SK-N-MC (cell line): Measurements from ENCODE around the gene PMPCA.
A peak's percentile ranks its signal among the peaks of the same experiment; 100 is the strongest.

ENCODE experiments used
- DNase-seq: peaks from one replicate; pipeline ENCODE4 v3.0.0-alpha.2; 2011; ENCODE audit warnings: low read depth, low spot score
- H3K27ac ChIP-seq: fragments of 200-600 bp; sonication (generic); 2 replicates; pipeline ENCODE4 v1.5.1; 2016; ENCODE audit warnings: mixed run types
- H3K36me3 ChIP-seq: fragments of 200-600 bp; sonication (generic); 2 replicates; pipeline ENCODE4 v1.6.1; 2017; ENCODE audit warnings: antibody characterized with exemption, low read length, mixed read lengths; ENCODE audit not compliant: insufficient read depth
- H3K4me3 ChIP-seq: fragments of 200-600 bp; sonication (generic); 2 replicates; pipeline ENCODE4 v1.5.1; 2016
- H3K9ac ChIP-seq: fragments of 200-600 bp; sonication (generic); 2 replicates; pipeline ENCODE4 v1.8.0; 2017; ENCODE audit warnings: mixed run types, mixed read lengths; ENCODE audit not compliant: insufficient read length
- H3K9me3 ChIP-seq: fragments of 200-600 bp; sonication (generic); 2 replicates; pipeline ENCODE4 v1.6.1; 2017; ENCODE audit warnings: low read depth, mild to moderate bottlenecking, antibody characterized with exemption, low read length, moderate library complexity, mixed read lengths
- EZH2 ChIP-seq: fragments of 200-600 bp; sonication (generic); IDR thresholded peaks from one replicate; pipeline ENCODE4 v1.6.1; 2017; ENCODE audit warnings: antibody characterized with exemption
- FOXP2 ChIP-seq: optimal IDR thresholded peaks from 2 replicates; pipeline ENCODE3; 2011; ENCODE audit warnings: mild to moderate bottlenecking, moderate library complexity; ENCODE audit not compliant: insufficient read depth; ENCODE audit errors: extremely low read length, control extremely low read depth
- POLR2AphosphoS5 ChIP-seq: IDR thresholded peaks from 2 replicates; pipeline ENCODE4 v1.6.1; 2012; ENCODE audit warnings: mild to moderate bottlenecking, low read depth, low read length, borderline replicate concordance

Gene PMPCA

DNA sequence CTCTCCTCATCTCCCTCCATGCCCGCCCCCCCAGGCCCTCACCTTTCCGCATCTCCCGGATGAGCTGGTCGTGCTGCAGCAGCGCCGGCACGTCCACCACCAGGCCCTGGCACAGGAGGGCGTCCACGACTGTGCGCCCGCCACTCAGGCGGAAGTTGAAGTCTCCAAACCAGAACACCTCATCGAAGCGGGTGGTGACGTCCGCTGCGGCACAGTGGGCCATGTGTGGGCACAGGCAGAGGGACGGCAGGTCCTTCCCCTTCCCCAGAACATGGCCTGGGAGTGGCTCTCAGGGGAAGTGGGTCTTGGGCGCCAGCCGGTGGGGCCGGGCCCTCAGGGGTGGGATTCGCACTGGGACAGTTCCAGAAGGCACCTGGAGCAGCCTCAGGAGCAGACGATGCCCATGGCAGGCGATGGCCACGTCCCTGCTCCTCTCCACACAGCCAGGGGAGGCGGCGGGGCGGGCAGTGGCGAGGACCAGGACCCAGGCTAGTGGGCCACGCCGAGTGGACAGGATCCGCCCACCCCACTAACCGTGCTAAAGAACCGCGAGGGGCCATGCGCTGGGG lies 21.4 kb downstream of the PMPCA start:
- H3K9me3 ChIP-seq, result no peaks in the 10 kb centered on the region
- no peak overlapping the region for H3K9ac ChIP-seq
- DNase-seq, result no peak
- H3K4me3 ChIP-seq, result no peak overlapping the region
- H3K36me3 ChIP-seq, result no peaks in the 10 kb centered on the region; the same call in 1 of the 2 replicates
- TF ChIP-seq POLR2AphosphoS5 (no peak), FOXP2 (no peak), EZH2 (no peak)
- H3K27ac ChIP-seq, result no peak overlapping the region

DNA sequence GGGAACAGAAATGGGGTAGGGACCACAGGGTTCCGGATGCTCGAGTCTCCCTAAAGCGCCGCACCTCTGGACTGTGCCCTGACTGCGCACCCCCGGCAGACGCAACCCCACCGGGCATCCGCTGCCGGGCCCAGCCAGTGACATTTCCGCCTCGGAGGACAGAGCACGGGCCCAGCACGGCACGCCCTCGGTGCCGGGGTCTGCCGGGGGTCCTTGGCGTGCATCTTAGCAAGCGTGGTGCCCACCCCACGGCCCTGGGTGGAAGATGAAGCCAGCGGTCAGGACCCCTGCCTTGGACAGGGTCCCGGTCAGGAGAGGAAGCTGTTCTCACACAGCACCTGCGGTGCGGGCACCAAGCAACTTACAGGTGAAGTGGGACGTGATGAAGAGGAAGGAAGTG lies 22.1 kb downstream of the PMPCA start:
- H3K36me3 ChIP-seq, result no peaks in the 10 kb centered on the region; the same call in 1 of the 2 replicates
- TF ChIP-seq FOXP2 (no peak), POLR2AphosphoS5 (no peak), EZH2 (no peak)
- no peak overlapping the region for H3K9ac ChIP-seq
- H3K4me3 ChIP-seq, result no peak overlapping the region
- no peak overlapping the region for H3K27ac ChIP-seq
- H3K9me3 ChIP-seq, result no peaks in the 10 kb centered on the region
- no peak for DNase-seq

DNA sequence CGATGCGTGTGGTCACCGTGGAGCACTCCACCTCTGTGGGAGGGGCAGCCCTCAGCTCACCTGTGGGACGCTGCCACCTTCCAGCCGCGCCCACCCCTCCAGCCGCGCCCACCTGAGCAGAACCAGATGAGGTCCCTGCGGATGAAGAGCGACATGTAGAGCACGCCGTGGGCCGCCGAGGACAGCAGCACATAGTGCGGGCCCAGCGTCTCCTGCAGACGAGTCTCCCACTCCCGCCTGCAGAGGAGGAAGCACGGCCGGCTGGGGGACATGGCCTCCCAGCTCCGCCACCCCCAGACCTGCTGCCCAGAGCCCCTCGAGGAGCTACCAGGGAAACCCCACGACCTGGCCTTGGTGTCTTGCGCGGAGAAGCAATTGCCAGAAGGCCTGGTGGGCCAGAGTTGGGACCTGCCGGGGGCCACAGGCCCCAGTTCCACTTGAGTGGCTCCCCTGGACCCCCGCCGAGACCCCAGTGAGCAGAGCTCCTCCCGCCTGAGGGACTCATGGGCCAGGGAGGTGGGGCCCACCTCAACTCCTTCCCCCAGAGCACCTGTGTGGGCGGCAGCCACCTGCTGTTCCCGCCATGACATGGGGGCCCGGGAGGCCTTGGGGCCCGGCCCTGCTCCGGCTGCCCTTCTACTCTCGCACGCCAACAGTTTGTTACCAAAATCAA lies 22.7 kb downstream of the PMPCA start:
- H3K36me3 ChIP-seq, result no peaks in the 10 kb centered on the region; the same call in 1 of the 2 replicates
- no peak overlapping the region for H3K9ac ChIP-seq
- H3K9me3 ChIP-seq, result no peaks in the 10 kb centered on the region
- H3K27ac ChIP-seq, result no peak overlapping the region
- TF ChIP-seq FOXP2, result no peak
- TF ChIP-seq EZH2, result no peak
- no peak for TF ChIP-seq POLR2AphosphoS5
- DNase-seq, result no peak
- no peak overlapping the region for H3K4me3 ChIP-seq

DNA sequence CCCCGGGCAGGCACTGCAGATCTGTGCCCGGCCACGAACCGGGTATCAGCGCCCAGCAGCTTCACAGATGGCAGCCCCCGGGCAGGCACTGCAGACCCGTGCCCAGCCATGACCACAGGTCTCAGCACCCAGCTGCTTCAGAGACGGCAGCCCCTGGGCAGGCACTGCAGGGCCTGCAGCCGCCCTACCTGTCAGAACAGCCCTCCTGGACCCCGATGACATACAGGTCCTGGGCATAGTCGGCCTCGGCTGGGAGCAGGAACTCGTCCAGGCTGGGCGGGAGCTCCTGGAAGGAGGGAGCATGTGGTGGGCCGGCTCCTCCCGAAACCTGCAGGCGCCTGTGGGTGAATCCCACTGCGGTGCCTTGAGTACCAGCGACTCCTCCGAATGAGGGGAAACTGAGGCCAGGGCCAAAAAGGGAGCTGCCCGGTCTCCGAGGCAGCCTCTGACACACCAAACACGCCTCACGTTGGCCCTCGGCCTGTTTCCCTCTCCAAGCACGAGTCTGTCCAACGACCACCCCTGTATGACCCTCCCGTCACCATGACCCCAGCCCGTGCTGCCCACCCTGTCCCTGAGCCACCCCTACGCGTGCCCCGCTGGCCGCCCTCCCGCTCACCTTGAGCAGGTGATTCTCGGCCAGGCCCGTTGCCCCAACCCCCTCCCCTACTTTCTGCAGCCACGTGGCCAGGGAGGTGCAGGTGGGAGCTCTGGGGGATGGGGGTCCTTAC lies 23.6 kb downstream of the PMPCA start:
- Histone ChIP-seq H3K4me3 (no peak overlapping the region), H3K9me3 (no peaks in the 10 kb centered on the region), H3K36me3 (no peaks in the 10 kb centered on the region; the same call in 1 of the 2 replicates), H3K9ac (no peak overlapping the region), H3K27ac (no peak overlapping the region)
- no peak for DNase-seq
- TF ChIP-seq POLR2AphosphoS5, result no peak
- TF ChIP-seq EZH2, result no peak
- TF ChIP-seq FOXP2, result no peak

DNA sequence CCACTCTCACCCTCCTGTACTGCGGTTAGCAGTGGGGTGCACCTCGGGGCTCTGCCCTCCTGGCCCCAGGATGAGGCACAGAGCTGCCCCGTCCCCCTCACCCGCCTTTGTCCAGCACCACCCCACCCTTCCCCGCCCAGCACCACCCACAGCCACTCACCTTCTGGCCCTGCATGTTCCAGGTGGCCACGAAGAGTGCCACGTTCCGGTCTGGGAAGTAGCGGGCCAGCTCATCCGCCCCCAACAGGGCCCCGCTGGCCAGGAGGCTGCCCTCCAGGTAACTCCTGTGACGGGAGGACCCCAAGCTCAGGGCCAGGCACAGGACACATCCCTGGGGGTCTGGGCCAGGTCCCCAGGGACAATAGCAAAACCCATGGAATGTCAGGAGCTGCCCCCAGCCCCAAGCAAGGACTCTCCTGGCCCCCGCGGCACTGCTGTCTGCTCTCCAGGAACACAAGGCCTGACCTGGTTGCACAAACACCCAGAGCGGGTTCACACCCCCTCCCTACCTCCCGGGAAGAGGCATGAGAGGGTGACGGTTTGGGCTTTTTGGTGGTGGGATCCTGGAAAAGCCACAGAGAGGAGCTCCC lies 24.2 kb downstream of the PMPCA start:
- TF ChIP-seq FOXP2, result no peak
- TF ChIP-seq EZH2, result no peak
- TF ChIP-seq POLR2AphosphoS5, result no peak
- Histone ChIP-seq H3K9me3 (no peaks in the 10 kb centered on the region), H3K4me3 (no peak overlapping the region), H3K9ac (no peak overlapping the region), H3K36me3 (no peaks in the 10 kb centered on the region), H3K27ac (no peak overlapping the region)
- no peak for DNase-seq

DNA sequence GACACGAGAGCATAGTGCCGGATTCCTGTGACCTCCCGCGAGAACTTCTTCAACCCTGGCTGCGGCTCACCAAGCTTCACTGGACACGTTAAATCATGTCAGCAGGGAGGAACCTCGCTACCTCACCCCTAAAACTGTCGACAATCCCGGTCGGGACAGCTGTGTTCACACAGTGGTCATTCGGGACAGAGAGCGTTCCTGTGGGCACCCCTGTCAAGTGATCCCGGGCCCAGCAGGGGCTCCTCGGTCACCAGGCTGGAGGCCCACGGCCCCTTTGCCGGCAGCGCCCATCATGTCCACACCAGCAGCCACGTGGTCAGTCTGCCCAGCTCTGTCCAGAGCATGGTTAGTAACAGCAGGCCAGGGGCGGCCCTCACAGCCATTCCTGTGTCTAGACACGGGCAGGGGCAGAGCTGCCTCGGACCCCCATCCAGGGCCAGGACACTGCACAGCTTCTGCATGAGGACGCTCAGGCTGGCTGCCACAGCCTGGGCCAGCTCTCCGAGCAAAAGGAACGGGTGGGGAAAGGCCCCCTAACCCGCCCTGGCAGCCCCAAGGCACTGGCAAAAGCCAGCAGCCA lies 25.7 kb downstream of the PMPCA start:
- no peak for DNase-seq
- Histone ChIP-seq H3K27ac (no peak overlapping the region), H3K9ac (no peak overlapping the region), H3K4me3 (no peak overlapping the region), H3K36me3 (no peaks in the 10 kb centered on the region; the same call in 1 of the 2 replicates), H3K9me3 (no peaks in the 10 kb centered on the region)
- no peak for TF ChIP-seq FOXP2
- TF ChIP-seq EZH2, result no peak
- no peak for TF ChIP-seq POLR2AphosphoS5

DNA sequence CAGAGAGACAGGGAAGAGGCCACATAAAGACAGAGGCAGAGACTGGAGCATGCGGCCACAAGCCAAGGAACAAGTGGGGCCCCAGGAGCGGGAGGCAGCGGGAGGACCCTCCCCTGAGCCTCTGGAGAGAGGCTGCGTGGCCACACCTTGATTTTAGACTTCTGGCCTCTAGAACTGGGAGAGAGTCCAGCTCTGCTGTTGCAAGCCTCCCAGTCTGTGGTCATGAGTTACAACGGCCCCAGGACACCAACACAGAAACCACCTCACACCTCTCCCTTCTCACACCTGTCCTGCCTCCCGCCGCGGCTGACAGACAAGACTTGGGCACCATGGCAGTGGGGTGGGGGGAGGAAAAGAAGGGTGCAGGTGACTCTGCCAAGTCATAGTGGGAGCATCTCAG lies 27.0 kb downstream of the PMPCA start:
- no peak for DNase-seq
- H3K36me3 ChIP-seq, result peaks cover 2% of the 10 kb centered on the region; the same call in 1 of the 2 replicates
- peak overlapping the region; percentile 91 for H3K4me3 ChIP-seq
- no peaks in the 10 kb centered on the region for H3K9me3 ChIP-seq
- peak overlapping the region; percentile 15 for H3K9ac ChIP-seq
- H3K27ac ChIP-seq, result no peak overlapping the region
- TF ChIP-seq EZH2 (no peak), FOXP2 (no peak), POLR2AphosphoS5 (no peak)
